GM18909 (cell line): ENCODE data around the gene CCT2.
A peak's percentile ranks its signal among the peaks of the same experiment; 100 is the strongest.

Experiments
- ATAC-seq: cut with Tn5 transposase; IDR thresholded peaks from one replicate; pipeline ENCODE4 v1.9.1; 2021; ENCODE audit warnings: mild to moderate bottlenecking; ENCODE audit not compliant: unreplicated experiment, poor library complexity

The CCT2 gene

DNA sequence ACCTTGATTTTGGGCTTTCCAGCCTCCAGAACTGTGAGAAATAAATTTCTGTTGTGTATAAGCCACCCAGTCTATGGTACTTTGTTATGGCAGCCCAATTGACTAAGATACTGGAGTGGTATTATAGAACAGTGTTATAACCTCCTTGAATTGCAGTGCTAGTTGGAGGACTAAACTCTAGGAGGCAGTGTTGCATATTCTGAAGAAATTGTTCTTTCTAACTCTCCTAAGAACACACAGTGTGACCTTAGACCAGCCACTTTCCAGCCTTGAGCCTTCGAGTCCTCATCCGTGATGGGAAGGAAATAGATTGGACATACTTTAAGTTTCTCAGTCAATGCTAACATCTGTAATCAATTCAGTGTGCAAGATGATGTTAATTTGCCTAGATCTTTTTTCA lies 47.8 kb downstream of the CCT2 start:
- ATAC-seq = peak; percentile 45

DNA sequence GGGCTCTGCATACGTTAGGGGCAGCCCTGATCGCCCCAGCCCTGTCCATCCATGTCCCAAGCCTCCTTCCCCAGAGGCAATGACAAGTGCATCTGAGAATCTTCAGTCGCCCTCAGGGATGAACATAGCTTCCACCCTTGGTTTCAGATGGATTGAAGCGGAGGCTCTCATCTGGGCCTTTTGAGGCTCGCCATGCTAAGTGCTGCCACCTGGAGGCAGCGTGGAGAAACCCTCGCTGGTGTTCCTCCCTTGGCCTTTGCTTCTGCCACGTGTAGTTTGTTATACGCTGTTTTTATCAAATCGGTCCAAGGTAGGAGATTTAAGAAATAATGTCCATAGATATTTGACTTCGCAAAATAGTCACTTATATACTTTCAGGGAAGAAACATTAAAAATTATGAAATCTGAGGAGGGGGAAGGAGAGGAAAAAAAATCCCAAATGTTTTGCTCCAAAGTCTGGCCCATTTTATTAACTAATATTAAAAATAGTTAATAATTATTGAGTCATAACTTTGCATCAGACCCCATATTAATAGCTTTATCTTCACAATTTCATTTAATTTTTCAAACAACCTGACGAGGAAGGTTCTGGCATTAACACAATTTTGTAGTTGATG lies 54.2 kb downstream of the CCT2 start:
- ATAC-seq = peak; percentile 89

- no peak for ATAC-seq
Measured at GRCh38 chr12:69641546-69641945, 56.3 kb downstream of the CCT2 start.

GRCh38 chr12:69642531-69642930 lies 57.3 kb downstream of the CCT2 start:
- no peak for ATAC-seq

- ATAC-seq = no peak
Measured at GRCh38 chr12:69644511-69644910, 59.3 kb downstream of the CCT2 start.

GRCh38 chr12:69645031-69645430 lies 59.8 kb downstream of the CCT2 start:
- no peak for ATAC-seq

DNA sequence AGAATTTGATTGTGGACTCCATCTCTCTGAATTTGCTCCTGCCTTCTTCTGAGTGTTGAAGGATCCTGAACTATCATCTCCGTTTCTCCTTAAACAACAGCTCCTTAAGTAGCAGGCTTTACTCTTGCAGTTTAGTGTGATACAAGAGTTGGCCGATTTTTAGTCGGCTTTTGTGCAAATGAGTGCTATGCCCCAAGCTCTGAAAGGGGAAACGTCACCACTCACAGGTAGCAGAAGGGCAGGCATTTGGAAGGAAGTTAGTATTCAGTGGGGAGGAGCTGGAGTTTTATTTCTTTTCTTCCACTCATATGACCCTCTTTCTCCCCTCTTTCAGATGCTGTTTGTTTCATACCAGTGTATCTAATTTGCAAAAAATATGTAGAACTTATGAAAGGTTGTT lies 61.9 kb downstream of the CCT2 start:
- ATAC-seq = no peak

GRCh38 chr12:69648476-69648875 lies 63.2 kb downstream of the CCT2 start:
- ATAC-seq = no peak

GRCh38 chr12:69649529-69649928 lies 64.3 kb downstream of the CCT2 start:
- no peak for ATAC-seq
